HepG2 (cell line): Measurements from ENCODE around the gene SH3YL1. TPM values are rescaled to one million over a fixed set of nuclear protein-coding genes. Genes with fewer than 3 reads are reported as not detected.

Experiments
- AFF4 ChIP-seq: sonication (generic); formaldehyde crosslinking; IDR thresholded peaks from 2 replicates; pipeline ENCODE4 v1.4.0; 2020; ENCODE audit warnings: missing genetic modification reagents
- ARID4A ChIP-seq: sonication (generic); formaldehyde crosslinking; IDR thresholded peaks from 2 replicates; pipeline ENCODE4 v1.5.0; 2020; ENCODE audit warnings: mild to moderate bottlenecking, missing genetic modification reagents, borderline replicate concordance
- DNMT1 ChIP-seq: sonication (generic); formaldehyde crosslinking; IDR thresholded peaks from 2 replicates; pipeline ENCODE4 v1.5.1; 2020; ENCODE audit warnings: mild to moderate bottlenecking, missing genetic modification reagents
- HDAC2 ChIP-seq: sonication (generic); formaldehyde crosslinking; IDR thresholded peaks from 2 replicates; pipeline ENCODE4 v1.4.0; 2020; ENCODE audit warnings: missing genetic modification reagents
- NFYC ChIP-seq: IDR thresholded peaks from 2 replicates; pipeline ENCODE4 v1.6.1; 2016; ENCODE audit warnings: missing genetic modification reagents, missing compliant biosample characterization
- POLR2G ChIP-seq: fragments of 200-400 bp; formaldehyde crosslinking; IDR thresholded peaks from 2 replicates; pipeline ENCODE4 v1.6.1; 2018; ENCODE audit warnings: mild to moderate bottlenecking, low read depth, low read length, moderate library complexity
- PREB ChIP-seq: sonication (generic); formaldehyde crosslinking; IDR thresholded peaks from 2 replicates; pipeline ENCODE4 v1.4.0; 2020; ENCODE audit warnings: missing genetic modification reagents
- RFXAP ChIP-seq: sonication (generic); formaldehyde crosslinking; IDR thresholded peaks from 2 replicates; pipeline ENCODE4 v1.4.0; 2020; ENCODE audit warnings: missing genetic modification reagents, borderline replicate concordance
- SIX4 ChIP-seq: sonication (generic); formaldehyde crosslinking; IDR thresholded peaks from 2 replicates; pipeline ENCODE4 v1.4.0; 2020; ENCODE audit warnings: missing genetic modification reagents
- SMAD9 ChIP-seq: sonication (generic); formaldehyde crosslinking; IDR thresholded peaks from 2 replicates; pipeline ENCODE4 v1.5.1; 2020; ENCODE audit warnings: mild to moderate bottlenecking, missing genetic modification reagents
- ZNF282 ChIP-seq: fragments of 450-650 bp; IDR thresholded peaks from 2 replicates; pipeline ENCODE4 v1.6.1; 2018; ENCODE audit not compliant: partially characterized antibody
- ZNF609 ChIP-seq: sonication (generic); formaldehyde crosslinking; IDR thresholded peaks from 2 replicates; pipeline ENCODE4 v1.4.0; 2020; ENCODE audit warnings: mild to moderate bottlenecking, missing genetic modification reagents, borderline replicate concordance
- ZNF83 ChIP-seq: sonication (generic); formaldehyde crosslinking; IDR thresholded peaks from 2 replicates; pipeline ENCODE4 v1.4.0; 2020; ENCODE audit warnings: missing genetic modification reagents, mild to moderate bottlenecking, borderline replicate concordance
- polyA plus RNA-seq, 8 experiments: library from polyadenylated mRNA; depleted of rRNA in 3 of 8; stranded (reverse) in 7 of 8; unstranded in 1 of 8; fragments of >200 nt; fragmentation: Illumina TruSeq in 4 of 8; extraction: Trizol in 4 of 8; gene quantifications; 2 replicates each; pipeline versions ENCODE4 v1.2.1 to v1.2.3, GENCODE V29; 2011 to 2016; ENCODE audit warnings: low read depth in 4 of 8, missing spikeins in 1 of 8, mixed read lengths in 1 of 8; ENCODE audit not compliant: insufficient read depth in 1 of 8
- total RNA-seq, 5 experiments: library from RNA; depleted of rRNA; stranded (reverse); fragments of >200 nt; fragmentation: Illumina TruSeq; extraction: Trizol; gene quantifications; 2 replicates each; pipeline ENCODE4 v1.2.3, GENCODE V29; 2016; ENCODE audit warnings: low read depth in 1 of 5

Gene SH3YL1
- total and polyA plus RNA-seq, 2 of the 13 experiments (the other 11 are each of a cell fraction or from before 2014, with no cell fraction given): 13.0 to 48.2 TPM

- peak; percentile 66 for TF ChIP-seq HDAC2 (CRISPR knock-in tag)
- 0 out of 2 replicates have a peak, but pooled peaks have one; percentile 26 for TF ChIP-seq SMAD9
- TF ChIP-seq ZNF83 (CRISPR knock-in tag): no peak
- TF ChIP-seq ZNF609 (CRISPR knock-in tag): peak; percentile 43; the same call in 1 of the 2 replicates
- TF ChIP-seq AFF4 (CRISPR knock-in tag): peak; percentile 51; the same call in 1 of the 2 replicates
- TF ChIP-seq DNMT1 (CRISPR knock-in tag): peak; percentile 27
- peak; percentile 96 for TF ChIP-seq POLR2G
- TF ChIP-seq RFXAP (CRISPR knock-in tag): no peak
- no peak for TF ChIP-seq ZNF282
- TF ChIP-seq NFYC (CRISPR knock-in tag): peak; percentile 21; the same call in 1 of the 2 replicates
- peak; percentile 59; the same call in 1 of the 2 replicates for TF ChIP-seq PREB
- TF ChIP-seq ARID4A (CRISPR knock-in tag): peak; percentile 92; the same call in 1 of the 2 replicates
- TF ChIP-seq SIX4 (CRISPR knock-in tag): peak; percentile 58; the same call in 1 of the 2 replicates
These were observed 949 bp upstream of the SH3YL1 start, which contains the start of gene ACP1 (continued) for GRCh38 chr2:264493-265468.
